ENCODE data around the gene INO80C.

GRCh38 chr18:35500113-35500512 lies 2.4 kb upstream of the INO80C start:
- no peak for TF ChIP-seq GABPB1 (CRISPR knock-in tag; IDR thresholded peaks at IDR 0.05)
- no peak for TF ChIP-seq CTCF (IDR thresholded peaks at IDR 0.05)

All from WTC11 (cell line).